Fibroblast of skin of right quadriceps (primary cell): Measurements from ENCODE around the gene SMIM41.
A peak's percentile ranks its signal among the peaks of the same experiment; 100 is the strongest.
"Not testable (repeated sequence)": the region's sequence is repeated elsewhere in the genome, so short reads cannot be mapped to it uniquely, and the experiment has no call there.

Source experiments
- DNase-seq: peaks from one replicate; pipeline ENCODE4 v3.0.0-alpha.2; 2013

The SMIM41 gene

DNA sequence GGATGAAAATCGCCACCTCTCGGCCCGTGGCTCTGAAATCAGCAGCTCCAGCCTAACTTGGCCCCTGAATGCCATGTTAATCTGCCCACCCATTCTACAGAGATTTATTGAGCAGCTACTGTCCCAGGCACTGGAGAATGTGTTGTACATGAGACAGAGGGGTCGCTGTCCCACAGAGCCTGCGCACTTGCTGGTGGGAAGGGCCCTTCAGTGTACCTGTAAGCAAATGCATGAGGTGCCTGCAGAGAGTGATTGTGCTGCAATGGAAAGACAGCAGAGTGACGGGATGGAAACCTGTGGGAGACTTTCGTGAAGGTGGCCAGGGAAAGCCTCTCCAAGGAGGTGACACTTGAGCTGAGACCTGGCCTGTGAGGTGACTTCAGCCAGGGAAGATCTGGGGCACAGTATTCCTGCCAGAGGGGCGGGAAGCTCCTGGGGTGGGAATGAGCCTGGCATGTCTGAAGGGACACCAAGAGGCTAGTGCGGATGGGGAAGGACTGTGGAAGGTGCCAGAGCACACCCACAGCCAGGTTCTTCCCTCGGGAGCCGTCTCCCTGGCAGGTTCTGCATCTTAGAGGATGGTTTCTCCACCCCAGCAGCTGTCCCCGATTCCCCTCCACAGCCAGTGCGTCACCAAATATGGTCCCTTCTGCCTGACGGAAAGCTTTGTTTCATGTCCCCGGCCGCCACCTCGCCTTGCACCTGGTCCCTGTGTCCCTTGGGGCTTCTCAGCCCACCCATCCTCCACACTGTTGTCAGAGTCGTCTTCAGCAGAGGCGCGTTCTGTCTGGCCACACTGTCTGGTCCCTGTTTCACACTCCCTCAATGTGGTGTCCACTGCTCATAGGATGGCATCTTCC lies 8.7 kb downstream of the SMIM41 start:
- no peak for DNase-seq

DNA sequence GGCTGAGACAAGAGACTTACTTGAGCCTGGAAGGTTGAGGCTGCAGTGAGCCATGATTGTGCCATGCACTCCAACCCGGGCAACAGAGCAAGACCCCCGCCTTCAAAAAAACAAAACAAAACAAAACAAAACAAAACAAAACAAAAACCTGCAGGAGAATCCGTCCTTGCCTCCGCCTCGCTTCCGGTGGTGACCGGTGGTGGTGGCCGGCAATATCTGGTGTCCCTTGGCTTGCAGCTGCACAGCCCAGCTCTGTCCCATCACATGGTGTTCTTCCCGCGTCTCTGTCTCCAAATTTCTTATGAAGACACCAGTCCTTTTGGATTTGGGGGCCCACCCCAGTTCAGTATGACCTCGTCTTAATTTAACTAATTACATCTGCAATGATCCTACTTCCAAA lies 10.0 kb downstream of the SMIM41 start:
- DNase-seq = no peak

DNA sequence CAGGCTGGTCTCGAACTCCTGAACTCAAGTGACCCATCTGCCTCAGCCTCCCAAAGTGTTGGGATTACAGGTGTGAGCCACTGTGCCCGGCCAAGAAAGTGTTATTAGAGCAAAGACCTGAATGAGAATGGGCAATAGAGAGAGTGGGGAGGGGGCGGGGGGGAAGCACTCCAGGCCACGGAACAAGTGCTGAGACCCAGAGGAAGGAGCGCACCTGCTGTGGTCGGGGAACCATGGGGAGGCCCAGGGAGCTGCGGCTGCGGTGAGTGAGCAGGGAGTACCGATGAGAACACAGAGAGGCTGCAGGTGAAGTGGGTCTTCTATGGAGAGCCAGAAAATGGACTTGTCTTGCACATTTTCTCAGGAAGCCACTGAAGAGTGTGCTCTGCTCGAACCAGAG lies 10.8 kb downstream of the SMIM41 start:
- no peak for DNase-seq

DNA sequence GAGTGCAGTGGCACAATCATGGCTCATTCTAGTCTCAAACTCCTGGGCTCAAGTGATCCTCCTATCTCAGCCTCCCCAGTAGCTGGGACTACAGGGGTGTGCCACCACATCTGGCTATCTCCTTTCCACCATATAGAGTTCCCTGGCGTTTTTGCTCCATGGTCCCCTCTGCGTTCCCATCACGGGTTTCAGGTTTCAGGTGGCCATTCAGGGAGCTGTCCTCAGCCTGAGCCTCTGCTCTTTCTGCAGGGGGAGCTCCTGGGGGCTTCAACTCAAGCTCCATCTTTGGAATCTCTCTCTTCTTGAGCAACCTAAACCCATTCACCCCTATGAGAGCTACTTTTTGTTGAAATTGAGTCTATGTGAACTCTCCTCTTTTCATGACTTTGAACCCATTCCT lies 11.6 kb downstream of the SMIM41 start:
- no peak for DNase-seq

DNA sequence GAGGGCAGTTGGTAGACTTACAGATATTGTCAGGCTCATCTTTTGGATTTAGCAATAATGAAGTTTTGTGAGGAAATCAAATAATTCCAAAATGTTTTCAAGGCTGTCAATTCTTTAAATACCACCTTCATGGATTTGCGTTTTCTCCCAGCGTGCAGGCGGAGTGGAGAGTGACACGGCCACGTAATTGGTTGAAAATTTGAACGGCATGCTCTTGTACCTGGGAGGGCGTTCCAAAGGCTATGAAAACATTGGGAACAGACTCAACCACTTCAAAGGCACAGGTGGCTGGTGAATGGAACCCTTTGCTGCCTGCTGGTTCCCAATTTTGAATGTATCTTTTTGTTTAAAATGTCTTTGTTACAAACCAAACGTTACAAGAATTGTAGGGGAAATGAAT lies 12.4 kb downstream of the SMIM41 start:
- no peak for DNase-seq

DNA sequence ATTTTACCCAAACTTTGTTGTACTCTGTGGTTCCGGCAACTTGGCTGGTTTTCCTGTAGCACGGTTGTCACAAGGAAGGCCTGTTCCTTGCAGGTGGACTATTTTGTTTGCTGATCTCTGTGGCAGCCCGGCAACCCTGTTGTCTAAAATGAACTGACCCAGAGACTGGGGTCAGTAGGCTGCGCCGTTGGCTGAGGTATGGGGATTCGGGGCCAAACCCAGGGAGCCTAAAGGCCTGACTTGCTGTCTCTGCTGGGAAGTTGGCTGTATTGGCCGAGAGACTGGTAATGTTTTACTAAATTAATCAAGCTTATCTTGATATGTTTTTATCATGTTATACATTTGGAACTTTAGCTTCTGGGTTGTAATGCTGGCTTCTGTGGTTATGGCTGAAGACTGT lies 13.8 kb downstream of the SMIM41 start:
- no peak for DNase-seq

DNA sequence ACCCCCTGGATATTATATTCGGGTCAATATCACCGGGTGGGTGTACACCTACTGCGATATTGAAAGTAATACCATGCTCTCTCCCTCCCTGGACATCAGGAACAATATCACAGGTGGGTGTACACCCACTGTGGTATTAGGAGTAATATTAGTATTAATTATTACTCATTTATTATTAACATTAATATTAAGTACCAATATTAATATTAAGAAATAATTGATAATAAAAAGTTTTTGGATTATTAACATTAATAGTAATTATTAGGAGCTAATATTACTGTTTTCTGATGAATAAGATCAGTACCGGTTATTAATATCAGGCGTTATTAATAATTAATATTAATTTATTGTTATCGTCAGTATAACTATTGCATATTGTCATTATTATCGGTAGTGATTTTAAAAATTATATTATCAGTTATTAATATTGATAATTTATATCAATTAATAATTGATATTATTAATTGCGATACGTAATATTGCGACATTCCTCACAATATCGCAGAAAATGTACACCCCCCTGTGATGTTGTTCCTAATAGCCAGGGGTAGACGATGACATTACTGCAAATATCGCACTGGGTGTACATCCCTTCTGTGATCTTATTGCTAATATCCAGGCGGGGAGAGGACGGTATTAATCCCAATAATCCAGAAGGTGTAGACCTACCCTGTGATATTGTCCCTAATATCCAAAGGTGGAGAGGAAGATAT lies 17.0 kb downstream of the SMIM41 start:
- DNase-seq = no peak

DNA sequence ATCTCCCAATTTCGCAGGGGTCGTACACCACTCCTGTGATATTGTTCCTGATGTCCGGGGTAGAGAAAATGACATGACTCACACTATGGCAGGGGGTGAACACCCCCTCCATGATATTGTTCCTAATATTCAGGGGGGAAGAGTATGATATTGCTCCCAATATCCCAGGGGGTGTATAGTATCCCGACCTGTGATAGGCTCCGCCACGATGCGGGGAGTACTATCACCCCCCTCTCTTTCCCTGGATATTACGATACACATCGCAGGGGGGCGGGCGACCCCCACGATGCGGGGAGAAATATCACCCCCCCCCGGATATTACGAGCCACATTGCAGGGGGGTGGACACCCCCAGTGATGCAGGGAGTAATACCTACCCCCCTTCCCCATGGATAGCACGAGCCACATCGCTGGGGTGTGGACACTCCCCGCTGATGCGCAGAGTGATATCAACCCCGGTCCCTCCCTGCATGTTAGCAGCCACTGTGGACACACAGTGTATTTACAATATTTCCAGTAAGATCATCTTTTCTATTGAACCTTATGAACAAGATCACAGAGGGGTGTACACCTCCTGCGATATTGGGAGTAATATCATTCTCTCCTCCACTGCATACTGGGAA lies 17.7 kb downstream of the SMIM41 start:
- no peak for DNase-seq

DNA sequence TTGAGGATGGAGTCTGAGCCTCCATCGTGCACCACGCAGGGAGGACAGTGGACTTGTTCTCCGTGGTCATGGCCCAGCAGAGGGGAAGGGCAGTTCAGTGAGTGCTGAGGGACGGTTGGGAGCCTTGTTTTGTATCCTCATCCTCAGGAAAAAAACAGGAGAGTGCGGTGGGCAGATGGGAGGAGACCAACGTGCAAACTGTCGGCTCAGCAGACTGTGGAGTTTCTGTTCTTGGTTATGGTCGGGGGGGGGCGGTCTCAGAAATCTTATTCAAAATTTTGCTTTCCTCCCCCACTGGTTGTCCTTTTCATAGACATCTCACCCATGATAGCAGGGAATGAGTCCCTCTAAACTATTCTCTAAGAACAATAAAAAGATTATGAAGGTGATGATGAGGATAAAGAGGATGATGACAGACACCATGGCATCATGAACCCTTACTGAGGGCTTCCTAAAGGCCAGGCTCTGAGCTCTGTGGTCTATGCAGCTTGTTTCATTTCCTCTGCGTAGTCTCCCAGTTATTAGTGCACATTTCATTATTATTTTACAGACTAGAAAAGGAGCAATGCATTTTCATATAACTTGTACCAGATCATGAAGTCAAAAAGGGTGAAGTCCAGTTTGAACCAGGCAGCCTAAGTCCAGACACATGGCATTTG lies 25.1 kb downstream of the SMIM41 start:
- DNase-seq = not testable (repeated sequence)

DNA sequence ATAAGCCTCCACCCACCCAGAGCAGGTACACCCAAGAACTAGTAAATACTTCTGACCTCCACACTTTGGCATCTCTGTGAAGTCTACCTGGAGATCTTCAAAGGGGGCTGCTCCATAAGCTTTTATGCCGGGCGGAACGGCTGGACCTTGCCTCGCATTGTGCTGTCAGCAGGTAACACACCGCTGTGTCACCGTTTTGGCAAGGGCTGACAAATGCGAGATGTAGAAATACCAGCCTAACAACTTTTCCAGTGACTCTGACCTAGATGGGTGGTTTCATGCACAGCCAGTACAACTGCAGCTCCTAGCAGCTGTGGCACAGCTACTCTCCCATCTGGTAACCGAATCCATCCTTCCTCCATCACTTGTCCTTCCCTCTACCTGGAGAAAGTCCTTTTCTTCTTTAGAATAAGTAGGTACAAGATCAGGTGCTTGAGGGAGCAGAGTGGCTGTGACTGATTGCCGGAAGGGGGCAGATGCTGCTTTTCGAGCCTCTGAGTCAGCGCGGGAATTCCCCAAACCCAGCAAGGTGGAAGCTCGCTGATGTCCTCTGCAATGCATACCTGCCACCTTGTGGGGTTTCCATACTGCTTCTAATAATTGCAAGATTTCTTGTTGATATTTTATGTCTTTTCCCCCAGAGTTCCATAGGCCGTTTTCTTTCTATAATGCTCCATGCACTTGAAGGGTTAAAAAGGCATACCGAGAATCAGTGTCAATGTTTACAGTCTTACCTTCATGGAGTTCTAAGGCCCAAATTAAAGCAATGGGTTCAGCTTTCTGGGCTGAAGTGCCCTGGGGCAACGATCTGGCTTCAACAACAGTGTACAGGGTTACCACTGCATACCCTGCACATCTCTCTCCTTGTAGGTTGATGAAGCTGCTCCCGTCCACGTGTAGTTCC lies 37.0 kb downstream of the SMIM41 start:
- DNase-seq = not testable (repeated sequence)

DNA sequence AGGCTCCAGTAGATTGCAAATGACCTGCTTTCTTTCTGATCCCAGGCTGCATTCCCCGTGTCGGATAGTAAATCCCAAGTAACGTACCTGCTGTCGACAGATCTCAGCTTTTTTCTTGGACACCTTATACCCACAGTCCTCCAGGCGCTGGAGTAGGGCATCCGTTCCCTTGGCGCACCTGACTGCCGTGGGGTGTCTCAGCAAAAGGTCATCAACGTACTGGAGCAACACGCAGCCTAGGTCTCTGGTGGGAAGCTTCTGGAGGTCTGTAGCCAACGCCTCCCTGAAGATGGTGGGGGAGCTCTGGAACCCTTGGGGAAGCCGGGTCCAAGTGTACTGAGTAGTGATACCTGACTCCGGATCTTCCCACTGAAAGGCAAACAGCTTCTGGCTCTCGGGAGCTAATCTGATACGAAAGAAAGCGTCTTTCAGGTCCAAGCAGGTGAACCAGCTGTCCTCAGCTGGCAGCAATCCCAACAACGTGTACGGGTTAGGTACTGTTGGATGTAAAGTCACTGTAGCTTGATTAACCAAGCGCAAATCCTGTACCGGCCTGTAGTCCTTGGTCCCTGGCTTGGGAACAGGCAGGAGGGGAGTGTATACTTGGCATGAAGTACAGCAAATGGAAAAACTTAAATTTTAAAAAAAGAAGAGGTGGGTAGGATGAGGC lies 38.4 kb downstream of the SMIM41 start:
- not testable (repeated sequence) for DNase-seq

DNA sequence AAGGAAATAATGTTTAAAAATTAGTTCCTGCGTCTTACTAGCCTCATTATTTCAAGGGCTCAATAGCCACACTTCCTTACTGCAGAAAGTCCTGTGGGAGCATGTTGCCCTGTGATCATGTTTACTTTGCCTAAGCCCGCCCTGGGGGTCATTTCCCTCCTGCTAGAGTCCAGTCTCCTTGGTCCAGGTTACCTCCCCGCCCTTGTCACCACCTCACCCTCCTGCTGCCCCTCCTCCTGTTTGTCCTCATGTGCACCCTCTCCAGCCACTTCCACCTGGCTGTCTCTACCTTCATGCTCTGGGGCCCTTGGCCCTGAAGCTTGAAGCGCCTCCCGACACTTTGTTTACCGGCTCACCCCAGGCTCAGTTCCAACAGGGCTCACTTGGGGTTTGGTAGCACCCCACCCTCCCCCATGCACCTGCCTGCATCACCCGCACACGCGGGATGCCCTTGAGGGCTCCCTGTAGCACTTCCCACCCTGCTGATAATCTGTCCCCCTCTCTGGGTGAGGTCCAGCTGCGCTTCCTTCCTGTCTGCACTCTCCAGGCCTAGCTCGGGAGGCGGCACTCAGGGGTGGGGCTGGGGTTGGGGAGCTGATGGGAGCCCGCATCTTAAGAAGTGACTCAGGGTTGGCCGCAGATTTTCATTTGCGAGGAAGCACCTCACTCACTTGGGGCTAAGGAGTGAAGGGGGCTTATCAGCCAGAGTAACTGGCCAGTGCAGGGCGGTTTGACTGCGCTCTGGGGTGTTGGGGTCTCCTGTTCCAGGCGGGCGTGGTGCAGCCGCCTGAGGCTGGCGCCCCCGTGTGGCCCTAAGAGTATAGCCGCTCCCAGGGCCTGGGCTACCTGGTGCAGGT lies 40.1 kb downstream of the SMIM41 start:
- no peak for DNase-seq

DNA sequence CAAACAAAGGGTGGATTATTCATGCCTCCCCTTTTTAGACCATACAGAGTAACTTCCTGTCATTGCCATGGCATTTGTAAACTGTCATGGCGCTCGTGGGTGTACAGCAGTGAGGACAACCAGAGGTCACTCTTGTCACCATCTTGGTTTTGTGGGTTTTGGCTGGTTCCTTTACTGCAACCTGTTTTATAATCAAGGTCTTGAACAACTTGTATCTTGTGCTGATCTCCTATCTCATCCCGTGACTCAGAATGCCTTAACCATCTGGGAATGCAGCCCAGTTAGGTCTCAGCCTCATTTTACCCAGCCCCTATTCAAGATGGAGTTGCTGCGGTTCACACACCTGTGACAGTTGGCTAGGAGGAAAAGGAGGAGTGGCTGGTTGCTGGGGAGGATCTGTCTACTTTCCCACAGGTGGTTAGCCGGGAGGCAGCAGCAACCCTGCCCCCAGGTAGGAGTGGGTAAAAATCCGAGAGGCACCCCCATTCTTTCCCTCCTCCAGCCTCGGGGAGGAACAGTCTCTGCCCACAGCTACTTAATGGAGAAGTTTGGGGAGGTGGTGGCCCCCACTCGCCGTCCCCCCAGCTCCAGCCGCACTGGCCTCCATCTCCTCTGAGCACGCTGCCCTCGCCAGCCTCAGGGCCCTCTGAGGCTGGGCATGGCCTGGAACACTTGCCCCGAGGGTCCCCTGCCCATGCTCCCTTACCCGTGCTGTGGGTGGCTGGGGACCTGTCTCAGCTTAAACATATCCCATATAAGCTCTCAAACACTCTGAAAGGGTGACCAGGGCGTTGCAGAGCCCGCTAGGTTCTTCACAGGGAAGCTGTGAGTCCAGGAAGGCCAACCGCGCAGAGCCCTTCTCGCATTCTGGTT lies 41.7 kb downstream of the SMIM41 start:
- no peak for DNase-seq

DNA sequence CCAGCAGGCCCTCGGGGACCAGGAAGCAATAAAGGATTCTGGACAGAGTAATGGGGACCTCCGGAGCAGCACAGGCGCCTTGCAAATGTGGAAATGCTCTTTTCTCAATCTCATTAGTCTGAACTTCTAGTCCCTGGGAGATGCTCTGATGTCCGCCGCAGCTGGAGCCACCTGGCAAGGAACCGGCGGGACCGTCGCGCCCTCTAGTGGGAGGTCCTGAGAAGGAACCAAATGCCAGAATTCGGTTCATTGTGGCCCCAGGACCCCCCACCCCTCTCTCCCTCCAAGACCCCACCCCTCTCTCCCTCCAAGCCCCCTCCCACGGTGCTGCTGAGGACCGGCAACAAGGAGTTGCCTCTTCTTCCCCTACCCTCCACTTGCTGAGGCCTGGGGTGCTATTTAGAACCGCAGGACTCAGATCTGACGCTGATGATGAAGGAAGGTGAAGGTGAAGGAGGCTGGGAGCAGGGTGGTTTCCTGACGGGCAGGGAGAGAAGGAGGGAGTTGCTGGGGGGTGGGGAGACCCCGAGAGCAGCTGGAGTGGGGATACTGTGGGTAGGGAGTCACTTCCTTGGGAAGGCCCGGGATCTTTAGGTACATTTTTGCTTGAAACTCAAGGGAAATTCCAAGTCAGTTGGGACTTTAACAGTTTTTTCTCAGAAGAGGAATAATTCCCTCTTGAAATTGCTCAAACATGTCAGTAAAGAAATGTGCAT lies 42.5 kb downstream of the SMIM41 start:
- peak; percentile 31 for DNase-seq

DNA sequence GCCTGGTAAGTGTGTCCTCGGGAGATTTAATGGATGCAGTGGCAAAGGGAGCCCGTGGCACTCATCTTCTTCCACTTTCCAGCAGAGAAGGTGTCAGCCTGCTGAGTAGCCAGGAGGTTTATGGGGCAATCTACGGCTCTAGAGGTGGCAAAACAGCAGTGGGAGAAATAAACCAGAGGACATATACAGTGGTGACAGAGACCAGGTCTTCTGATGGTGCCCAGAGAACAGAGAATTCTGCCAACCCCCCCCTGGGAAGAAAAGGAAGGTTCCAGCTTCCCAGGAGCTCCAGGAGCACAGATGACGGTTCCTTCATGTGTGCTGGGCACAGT lies 43.0 kb downstream of the SMIM41 start:
- no peak for DNase-seq

DNA sequence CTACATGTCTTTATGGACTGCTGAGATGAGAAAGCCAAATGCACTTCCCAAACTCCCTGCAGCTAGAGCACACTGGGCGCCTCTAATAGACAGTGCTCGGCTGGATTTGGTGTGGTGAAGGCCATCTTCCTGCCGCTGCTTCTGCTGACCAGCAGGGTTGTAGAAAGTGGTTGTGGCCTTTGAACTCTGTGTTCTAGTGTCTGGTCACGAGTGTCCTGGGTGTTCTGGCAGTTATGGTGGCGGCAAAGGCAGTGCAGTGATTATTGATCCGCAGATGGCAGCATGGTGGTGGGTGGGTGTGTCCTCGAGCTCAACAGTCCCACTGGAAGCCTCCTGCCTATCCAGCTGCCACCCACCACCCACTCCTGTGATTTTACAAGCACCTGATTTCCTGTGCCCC lies 43.4 kb downstream of the SMIM41 start:
- no peak for DNase-seq

DNA sequence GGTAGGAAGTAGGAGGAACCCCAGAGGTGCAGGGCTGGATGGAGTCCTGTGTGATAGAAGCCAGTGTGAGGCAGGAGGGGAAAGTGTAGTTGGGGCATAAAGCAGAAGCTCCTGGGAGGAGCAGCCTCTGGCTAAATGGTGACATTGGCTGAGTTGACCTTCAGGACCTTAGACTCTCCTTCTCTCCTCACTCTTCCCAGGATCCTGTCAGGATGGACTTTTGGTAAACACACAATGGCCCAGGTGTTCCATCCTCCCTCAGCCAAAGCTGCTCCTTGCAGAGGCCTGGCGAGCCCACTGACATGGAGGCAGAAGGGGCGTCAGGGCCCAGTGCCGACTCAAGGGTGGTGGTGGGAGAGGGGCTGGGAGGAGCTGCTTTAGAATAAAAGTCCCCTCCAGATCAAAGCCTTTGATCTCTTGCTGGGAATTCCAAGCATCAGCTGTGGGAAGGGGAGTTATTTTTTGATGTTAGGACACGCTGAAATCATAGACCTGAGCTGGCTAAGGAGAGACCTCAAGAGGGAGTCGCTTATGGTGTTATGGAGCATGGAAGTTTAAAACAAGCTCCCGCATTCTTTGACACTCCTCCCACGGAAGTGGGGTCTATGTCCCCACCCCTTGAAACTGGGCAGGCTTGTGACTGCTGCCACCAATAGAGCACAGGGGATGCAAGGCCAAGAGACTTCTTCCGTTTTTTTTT lies 44.1 kb downstream of the SMIM41 start:
- no peak for DNase-seq

DNA sequence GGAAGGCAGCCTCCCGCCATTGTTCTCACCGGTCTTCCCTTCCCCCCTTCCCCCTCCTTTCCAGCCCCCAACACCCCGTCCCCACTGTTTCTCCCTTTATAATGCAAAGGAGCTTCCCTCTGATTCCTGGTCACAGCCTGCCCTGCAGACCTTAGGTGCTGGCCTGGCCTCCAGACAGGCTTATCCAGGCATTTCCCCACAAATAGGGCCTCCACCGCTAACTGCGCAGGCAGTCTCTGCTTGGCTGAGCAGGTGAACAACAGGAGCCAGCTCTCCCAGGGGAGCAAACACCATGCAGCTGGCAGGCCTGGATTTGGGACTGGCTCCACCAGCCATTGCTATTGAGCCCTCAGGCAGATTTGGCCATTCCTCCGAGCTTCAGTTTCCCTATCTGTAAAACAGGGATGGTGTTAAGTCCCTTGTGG lies 46.0 kb downstream of the SMIM41 start:
- DNase-seq = no peak
